ENCODE results near the gene MICB.

Gene MICB

DNA sequence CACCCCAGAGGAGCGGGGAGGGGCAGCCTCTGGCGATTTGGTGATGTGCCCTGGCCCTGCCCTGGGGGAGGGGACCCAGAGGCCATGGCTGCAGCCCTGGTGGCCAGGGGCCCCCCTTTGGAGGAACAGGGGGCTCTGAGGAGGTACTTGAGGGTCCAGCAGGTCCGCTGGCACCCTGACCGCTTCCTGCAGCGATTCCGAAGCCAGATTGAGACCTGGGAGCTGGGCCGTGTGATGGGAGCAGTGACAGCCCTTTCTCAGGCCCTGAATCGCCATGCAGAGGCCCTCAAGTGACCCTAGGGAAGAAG is 60.3 kb downstream of the MICB start:
- Histone ChIP-seq H3K4me1 (ENCODE audit: control insufficient read depth in 1 of 2, insufficient read depth in 1 of 2, low read depth in 1 of 2, low read length in 1 of 2) (peaks cover 69 to 70% of the 10 kb centered on the region in 2 experiments), H3K36me3 (no peaks in the 10 kb centered on the region), H3K9me3 (no peaks in the 10 kb centered on the region), H3K27ac (peak overlapping the region; percentile 98), H3K27me3 (no peaks in the 10 kb centered on the region), H3K4me3 (ENCODE audit: low read depth in 1 of 2, low read length in 1 of 2) (peak overlapping the region; percentile 62 to 68)
- TF ChIP-seq, protein P1, sequence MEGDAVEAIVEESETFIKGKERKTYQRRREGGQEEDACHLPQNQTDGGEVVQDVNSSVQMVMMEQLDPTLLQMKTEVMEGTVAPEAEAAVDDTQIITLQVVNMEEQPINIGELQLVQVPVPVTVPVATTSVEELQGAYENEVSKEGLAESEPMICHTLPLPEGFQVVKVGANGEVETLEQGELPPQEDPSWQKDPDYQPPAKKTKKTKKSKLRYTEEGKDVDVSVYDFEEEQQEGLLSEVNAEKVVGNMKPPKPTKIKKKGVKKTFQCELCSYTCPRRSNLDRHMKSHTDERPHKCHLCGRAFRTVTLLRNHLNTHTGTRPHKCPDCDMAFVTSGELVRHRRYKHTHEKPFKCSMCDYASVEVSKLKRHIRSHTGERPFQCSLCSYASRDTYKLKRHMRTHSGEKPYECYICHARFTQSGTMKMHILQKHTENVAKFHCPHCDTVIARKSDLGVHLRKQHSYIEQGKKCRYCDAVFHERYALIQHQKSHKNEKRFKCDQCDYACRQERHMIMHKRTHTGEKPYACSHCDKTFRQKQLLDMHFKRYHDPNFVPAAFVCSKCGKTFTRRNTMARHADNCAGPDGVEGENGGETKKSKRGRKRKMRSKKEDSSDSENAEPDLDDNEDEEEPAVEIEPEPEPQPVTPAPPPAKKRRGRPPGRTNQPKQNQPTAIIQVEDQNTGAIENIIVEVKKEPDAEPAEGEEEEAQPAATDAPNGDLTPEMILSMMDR (IDR thresholded peaks at IDR 0.05) = no peak

DNA sequence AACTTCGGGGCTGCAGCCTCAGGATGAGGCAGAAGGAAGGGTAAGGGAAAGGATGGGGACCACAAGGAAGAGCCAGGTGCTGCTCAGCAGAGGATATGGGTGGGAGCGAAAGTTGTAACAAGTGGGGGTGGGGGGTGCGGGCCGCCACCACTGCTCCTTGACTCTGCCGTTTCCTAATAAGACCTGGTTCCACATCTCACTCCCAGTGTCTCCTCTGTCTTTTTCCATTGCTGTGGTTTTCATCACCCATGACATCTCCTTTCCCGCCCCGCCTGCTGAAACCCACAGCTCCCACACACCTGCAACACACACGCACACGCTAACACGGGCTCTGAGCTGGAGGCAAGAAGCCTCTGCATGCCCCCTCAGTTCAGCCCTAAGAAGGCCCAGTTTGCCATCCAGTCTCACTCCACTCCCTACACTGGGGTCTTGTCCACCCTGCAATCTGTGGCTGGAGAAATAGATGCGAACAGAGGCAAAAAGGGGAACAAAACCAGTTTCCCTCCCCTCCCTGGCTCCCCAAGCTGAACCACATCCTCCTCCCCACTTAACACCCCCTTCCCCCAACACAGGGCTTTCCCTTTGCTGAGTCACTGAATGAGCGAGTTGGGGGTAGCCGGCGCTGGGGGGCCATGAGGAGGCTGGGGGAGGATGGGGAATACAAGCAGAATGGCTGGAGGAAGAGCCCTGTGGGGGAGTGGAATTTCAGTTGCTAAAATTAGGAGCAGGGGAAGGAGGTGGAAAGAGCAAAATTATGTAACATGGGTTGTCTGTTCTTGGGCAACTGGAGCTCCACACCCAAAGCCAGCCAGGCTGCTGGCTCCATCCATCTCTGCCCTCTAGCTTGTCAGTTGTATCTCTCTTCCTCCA is 60.9 kb downstream of the MICB start:
- Histone ChIP-seq H3K4me3 (ENCODE audit: low read depth in 1 of 2, low read length in 1 of 2) (peak overlapping the region; percentile 62 to 68), H3K27ac (peak overlapping the region; percentile 98), H3K36me3 (no peaks in the 10 kb centered on the region), H3K27me3 (no peaks in the 10 kb centered on the region), H3K9me3 (no peaks in the 10 kb centered on the region), H3K4me1 (ENCODE audit: control insufficient read depth in 1 of 2, insufficient read depth in 1 of 2, low read depth in 1 of 2, low read length in 1 of 2) (peaks cover 67 to 68% of the 10 kb centered on the region in 2 experiments)
- TF ChIP-seq, protein P1 (IDR thresholded peaks at IDR 0.05) = peak; percentile 16

DNA sequence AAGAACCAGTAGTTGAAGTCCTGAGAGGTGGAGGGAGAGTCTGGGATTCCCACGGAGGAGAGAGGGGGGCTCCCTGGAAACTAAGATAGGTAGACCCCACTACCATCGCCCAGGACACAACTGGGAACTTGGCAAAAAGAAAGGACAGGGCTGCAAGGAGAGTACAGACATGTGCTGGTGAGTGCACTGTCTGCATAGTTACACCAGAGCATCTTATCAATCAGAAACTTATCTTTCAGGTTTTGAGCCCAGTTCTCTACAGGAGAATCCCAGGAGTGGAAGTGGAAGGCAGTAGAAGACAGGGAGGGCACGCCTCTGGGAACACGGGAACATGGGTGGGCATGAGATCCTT is 61.6 kb downstream of the MICB start:
- Histone ChIP-seq H3K9me3 (no peaks in the 10 kb centered on the region), H3K27ac (peak overlapping the region; percentile 98), H3K36me3 (no peaks in the 10 kb centered on the region), H3K27me3 (no peaks in the 10 kb centered on the region), H3K4me3 (ENCODE audit: low read depth in 1 of 2, low read length in 1 of 2) (peak overlapping the region; percentile 62 to 68), H3K4me1 (ENCODE audit: control insufficient read depth in 1 of 2, insufficient read depth in 1 of 2, low read depth in 1 of 2, low read length in 1 of 2) (peaks cover 67 to 68% of the 10 kb centered on the region in 2 experiments)
- TF ChIP-seq, protein P1 (IDR thresholded peaks at IDR 0.05) = no peak

DNA sequence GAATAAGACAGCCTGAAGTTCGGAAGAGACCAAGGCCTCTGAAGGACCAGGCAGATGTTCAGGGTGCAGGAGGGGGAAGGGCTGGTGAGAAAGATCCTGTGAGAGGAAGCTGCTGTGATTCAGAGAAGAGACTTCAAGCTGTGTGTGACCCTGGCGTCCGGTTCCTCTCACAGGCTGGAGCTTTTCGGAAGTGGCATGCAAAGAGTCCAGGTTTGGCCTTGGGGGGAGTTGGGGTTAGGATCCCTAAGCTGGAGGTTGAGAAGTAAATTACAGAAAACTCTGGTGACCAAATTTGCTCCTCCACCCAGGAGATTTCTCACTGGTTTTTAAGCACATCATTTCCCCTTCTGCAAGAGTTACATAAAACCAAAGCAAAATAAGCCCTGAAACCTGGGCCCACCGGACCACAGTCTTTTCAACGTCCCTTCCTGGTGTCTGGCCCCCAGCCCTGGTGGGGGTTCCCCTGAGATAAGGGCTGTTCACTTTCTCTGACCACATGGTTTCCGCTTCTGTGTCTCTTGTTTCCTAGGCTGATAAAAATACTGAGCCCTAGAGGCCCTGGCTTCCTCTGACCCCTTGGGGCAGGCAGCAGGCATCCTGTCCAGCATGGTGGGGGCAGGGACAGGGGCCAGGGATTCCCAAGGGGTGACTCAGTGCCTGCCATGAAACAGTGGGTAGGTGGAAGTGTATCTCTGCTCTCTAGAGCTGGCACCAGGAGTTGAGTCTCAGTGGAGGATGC is 62.2 kb downstream of the MICB start:
- Histone ChIP-seq H3K9me3 (no peaks in the 10 kb centered on the region), H3K4me1 (ENCODE audit: control insufficient read depth in 1 of 2, insufficient read depth in 1 of 2, low read depth in 1 of 2, low read length in 1 of 2) (peaks cover 67 to 68% of the 10 kb centered on the region in 2 experiments), H3K4me3 (ENCODE audit: low read depth in 1 of 2, low read length in 1 of 2) (peak overlapping the region; percentile 62 to 68), H3K36me3 (no peaks in the 10 kb centered on the region), H3K27ac (peak overlapping the region; percentile 98), H3K27me3 (no peaks in the 10 kb centered on the region)
- TF ChIP-seq, protein P1 (IDR thresholded peaks at IDR 0.05) = peak; percentile 46

DNA sequence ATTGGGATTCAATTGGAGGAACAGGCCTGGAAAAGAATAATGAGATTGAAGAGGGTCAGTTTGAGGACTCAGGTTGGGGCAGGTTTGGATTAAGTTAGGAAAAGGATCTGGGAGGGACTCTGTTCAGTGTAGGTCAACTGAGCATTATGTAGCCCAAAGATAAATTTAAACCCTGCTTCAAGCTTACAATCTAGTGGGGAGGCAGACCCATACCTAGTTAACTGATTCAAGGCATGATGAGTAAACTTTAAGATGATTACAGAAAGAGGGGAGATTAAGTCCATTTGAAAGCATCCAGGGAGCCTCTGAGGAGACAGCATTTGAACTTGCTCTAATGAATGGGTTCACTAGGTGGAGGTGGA is 62.7 kb downstream of the MICB start:
- Histone ChIP-seq H3K4me3 (ENCODE audit: low read depth in 1 of 2, low read length in 1 of 2) (peak overlapping the region; percentile 62 to 68), H3K36me3 (no peaks in the 10 kb centered on the region), H3K4me1 (ENCODE audit: control insufficient read depth in 1 of 2, insufficient read depth in 1 of 2, low read depth in 1 of 2, low read length in 1 of 2) (peaks cover 67 to 68% of the 10 kb centered on the region in 2 experiments), H3K9me3 (no peaks in the 10 kb centered on the region), H3K27me3 (no peaks in the 10 kb centered on the region), H3K27ac (peak overlapping the region; percentile 98)
- TF ChIP-seq, protein P1 (IDR thresholded peaks at IDR 0.05) = no peak
